Omental fat pad (tissue), 4 donors: ENCODE measurements around the gene PRIM1. TPM values are rescaled to one million over a fixed set of nuclear protein-coding genes. Genes with fewer than 3 reads are reported as not detected.

Experiments used
- ATAC-seq: fragments of 150-250 bp; one replicate; pipeline ENCODE4 v1.9.1; 2016; ENCODE audit warnings: mild to moderate bottlenecking, moderate library complexity; ENCODE audit not compliant: low FRiP score
- DNase-seq: peaks from one replicate; pipeline ENCODE4 v3.0.0-alpha.2; 2019; ENCODE audit warnings: low spot score
- CTCF ChIP-seq, 3 donors: fragments of 450-650 bp; IDR thresholded peaks; one replicate each; pipeline ENCODE4 v1.5.1; 2016 to 2017; ENCODE audit warnings: antibody characterized with exemption in 3 of 3, mild to moderate bottlenecking in 3 of 3, moderate library complexity in 2 of 3
- total RNA-seq, 4 donors: library from RNA; depleted of rRNA; stranded (reverse); fragments of >200 nt; gene quantifications; one replicate each; pipeline ENCODE4 v1.1.0, GENCODE V29; 2016

Gene PRIM1
- total RNA-seq, 4 donors from 2014 or later = 2.8 to 10.7 (median 5.5) TPM

- no peak for ATAC-seq
- TF ChIP-seq CTCF (IDR thresholded peaks at IDR 0.05) = no peak
- no peak for DNase-seq
Measured at GRCh38 chr12:56682323-56682722, 69.8 kb downstream of the PRIM1 start.

Other genes with a start within 250 kb of the PRIM1 start
- 10 to 100 TPM; 22.2 to 63.8 (median 30.6) TPM for gene RBMS2, start 230.5 kb downstream of the PRIM1 start, total RNA-seq
- 100 to 1,000 TPM in 1 of 4 donors, 10 to 100 TPM in 3; 43.1 to 124 (median 74.1) TPM for gene BAZ2A, start 122.0 kb downstream of the PRIM1 start, total RNA-seq
- gene ATP5F1B, start 106.3 kb downstream of the PRIM1 start, total RNA-seq = 100 to 1,000 TPM; 368 to 495 (median 458) TPM
- gene PTGES3, start 64.0 kb downstream of the PRIM1 start, total RNA-seq = 100 to 1,000 TPM in 1 of 4 donors, 10 to 100 TPM in 3; 80.7 to 103 (median 84.6) TPM
- 1,000 to 10,000 TPM in 2 of 4 donors, 100 to 1,000 TPM in 2; 968 to 1,190 (median 1,074) TPM for gene NACA, start 27.0 kb downstream of the PRIM1 start, total RNA-seq
- 10 to 100 TPM in 1 of 4 donors, 1 to 10 TPM in 2, not detected in 1; 3.1 to 18.7 (median 4.1) TPM for gene HSD17B6, start 11.0 kb upstream of the PRIM1 start, total RNA-seq
- gene SDR9C7, start 182.1 kb upstream of the PRIM1 start, total RNA-seq = not detected
- gene RDH16, start 205.3 kb upstream of the PRIM1 start, total RNA-seq = under 1 TPM in 3 of 4 donors, not detected in 1; 0.36 to 0.56 (median 0.47) TPM